ENCODE measurements around the gene UBE2F. TPM values are rescaled to one million over a fixed set of nuclear protein-coding genes. Genes with fewer than 3 reads are reported as not detected.

The UBE2F gene
- total RNA-seq, 2 experiments from 2014 or later = 59.2 to 75.5 TPM

DNA sequence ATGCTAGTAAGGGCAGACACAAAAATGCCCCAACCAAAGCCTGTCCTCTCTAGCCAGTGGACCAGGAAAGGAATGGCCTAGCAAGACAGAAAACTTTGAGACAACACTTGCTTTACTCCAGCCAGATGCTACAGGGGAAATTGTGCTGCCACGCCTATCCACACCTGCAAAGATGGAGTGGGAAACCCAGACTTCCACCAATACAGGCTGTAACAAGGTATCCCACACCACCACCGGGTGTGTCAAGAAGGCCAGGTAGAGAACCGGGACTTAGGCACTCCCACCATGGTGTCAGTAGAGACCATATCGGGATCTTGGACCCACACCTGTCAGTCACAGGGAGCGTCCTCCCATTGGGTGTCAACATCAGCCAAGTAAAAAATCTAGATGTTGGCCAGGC lies 117.1 kb downstream of the UBE2F start:
- H3K27ac Mint-ChIP-seq = no peak overlapping the region
- ATAC-seq = no peak
- intact Hi-C loops (cut with DNase I, micrococcal nuclease) = no loop called here
- ChIA-PET POLR2A (no interaction called here), CTCF (no interaction called here)
- H3K27me3 Mint-ChIP-seq = no peaks in the 10 kb centered on the region
- H3K9me3 Mint-ChIP-seq (ENCODE audit: low read depth) = no peaks in the 10 kb centered on the region
- H3K4me1 Mint-ChIP-seq = no peaks in the 10 kb centered on the region
- no peak overlapping the region for H3K4me3 Mint-ChIP-seq
- no peak for DNase-seq
- peaks cover 74% of the 10 kb centered on the region for H3K36me3 Mint-ChIP-seq (ENCODE audit: low read depth)

DNA sequence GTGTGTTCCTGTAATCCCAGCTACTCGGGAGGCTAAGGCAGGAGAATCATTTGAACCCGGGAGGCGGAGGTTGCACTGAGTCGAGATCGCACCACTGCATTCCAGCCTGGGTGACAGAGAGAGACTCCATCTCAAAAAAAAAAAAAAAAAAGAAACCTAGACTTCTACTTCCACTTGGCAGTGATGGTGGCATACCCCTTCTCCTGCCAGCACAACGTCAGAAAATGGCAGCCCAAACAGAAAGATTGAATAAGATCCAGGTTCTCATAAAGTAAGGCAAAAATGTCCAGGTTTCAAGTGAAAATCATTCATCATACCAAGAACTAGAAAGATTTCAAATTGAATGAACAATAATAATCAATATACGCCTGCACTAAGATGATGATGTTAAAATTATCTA lies 117.9 kb downstream of the UBE2F start:
- intact Hi-C loops (cut with DNase I, micrococcal nuclease) = no loop called here
- H3K4me3 Mint-ChIP-seq = no peak overlapping the region
- H3K27ac Mint-ChIP-seq = peak overlapping the region; percentile 74
- H3K9me3 Mint-ChIP-seq (ENCODE audit: low read depth) = no peaks in the 10 kb centered on the region
- H3K27me3 Mint-ChIP-seq = no peaks in the 10 kb centered on the region
- POLR2A ChIA-PET = no interaction called here
- no peaks in the 10 kb centered on the region for H3K4me1 Mint-ChIP-seq
- no peak for ATAC-seq
- CTCF ChIA-PET = no interaction called here
- DNase-seq = no peak
- peaks cover 72% of the 10 kb centered on the region for H3K36me3 Mint-ChIP-seq (ENCODE audit: low read depth)

DNA sequence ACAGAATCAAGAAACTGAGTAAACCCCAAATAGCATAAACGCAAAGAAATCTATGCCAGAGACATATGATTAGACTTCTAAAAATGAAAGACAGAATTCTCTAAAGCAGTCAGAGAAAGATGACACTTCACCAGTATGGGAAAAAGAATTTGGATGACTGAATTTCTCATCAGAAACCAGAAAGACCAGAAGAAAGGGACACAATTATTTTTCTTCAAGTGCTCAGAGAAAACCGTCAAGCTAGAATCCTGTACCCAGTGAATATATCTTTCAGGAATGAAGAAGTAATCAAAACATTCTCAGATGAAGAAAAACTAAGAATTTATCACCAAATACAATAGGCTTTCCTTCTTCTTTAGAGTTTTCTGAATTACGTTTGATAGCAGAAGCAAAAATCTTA lies 119.1 kb downstream of the UBE2F start:
- CTCF ChIA-PET = interaction anchor here (0.9 kb wide), 1 partner anchor 46 kb away, joined by 3 read pairs; no protein-coding TSS in a partner anchor

DNA sequence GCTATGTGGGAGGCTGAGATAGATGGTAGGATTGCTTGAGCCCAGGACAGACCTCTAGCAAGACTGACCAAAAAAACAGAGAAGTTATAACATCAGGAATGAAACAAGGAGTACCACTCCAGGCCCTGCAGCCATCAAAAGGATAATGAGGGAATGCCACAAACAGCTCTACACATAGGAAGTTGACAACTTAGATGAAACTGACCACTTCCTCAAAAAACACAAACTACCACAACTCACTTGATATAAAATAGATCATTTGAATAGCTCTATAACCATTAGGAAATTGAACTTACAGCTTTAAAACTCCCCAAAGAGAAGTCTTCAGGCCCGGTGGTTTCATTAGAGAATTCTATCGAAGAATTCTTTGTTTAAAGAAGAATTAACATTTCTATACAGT lies 120.4 kb downstream of the UBE2F start:
- Mint-ChIP-seq H3K27ac (no peak overlapping the region), H3K4me3 (no peak overlapping the region), H3K27me3 (no peaks in the 10 kb centered on the region), H3K4me1 (no peaks in the 10 kb centered on the region), H3K36me3 (ENCODE audit: low read depth) (peaks cover 55% of the 10 kb centered on the region), H3K9me3 (ENCODE audit: low read depth) (no peaks in the 10 kb centered on the region)
- ChIA-PET POLR2A (no interaction called here), CTCF (interaction anchor here (1.2 kb wide), 1 partner anchor 12 kb away, joined by 6 read pairs; no protein-coding TSS in a partner anchor)
- intact Hi-C loops (cut with DNase I, micrococcal nuclease) = no loop called here
- DNase-seq = no peak
- ATAC-seq = no peak

More for the DNA sequence above, 119.1 kb downstream of the UBE2F start:
- Mint-ChIP-seq H3K4me1 (no peaks in the 10 kb centered on the region), H3K27ac (no peak overlapping the region), H3K9me3 (ENCODE audit: low read depth) (no peaks in the 10 kb centered on the region), H3K36me3 (ENCODE audit: low read depth) (peaks cover 67% of the 10 kb centered on the region), H3K27me3 (no peaks in the 10 kb centered on the region), H3K4me3 (no peak overlapping the region)
- POLR2A ChIA-PET = interaction anchor here (0.7 kb wide), 1 partner anchor 490 kb away, joined by 3 read pairs; no protein-coding TSS in a partner anchor
- intact Hi-C loops (cut with DNase I, micrococcal nuclease) = no loop called here
- DNase-seq (no peak), ATAC-seq (no peak)

- Mint-ChIP-seq H3K4me1 (no peaks in the 10 kb centered on the region), H3K36me3 (ENCODE audit: low read depth) (peaks cover 37% of the 10 kb centered on the region), H3K27ac (no peak overlapping the region), H3K9me3 (ENCODE audit: low read depth) (no peaks in the 10 kb centered on the region), H3K4me3 (no peak overlapping the region), H3K27me3 (no peaks in the 10 kb centered on the region)
- ATAC-seq = no peak
- ChIA-PET CTCF (interaction anchor here (0.6 kb wide), 1 partner anchor 137 kb away, joined by 3 read pairs; no protein-coding TSS in a partner anchor), POLR2A (interaction anchor here (0.6 kb wide), 1 partner anchor 21 kb away, joined by 3 read pairs; no protein-coding TSS in a partner anchor)
- no peak for DNase-seq
- intact Hi-C loops (cut with DNase I, micrococcal nuclease) = no loop called here
Observed at GRCh38 chr2:238090887-238091286, 124.1 kb downstream of the UBE2F start.

- Mint-ChIP-seq H3K4me1 (no peaks in the 10 kb centered on the region), H3K9me3 (ENCODE audit: low read depth) (no peaks in the 10 kb centered on the region), H3K27me3 (no peaks in the 10 kb centered on the region), H3K4me3 (no peak overlapping the region), H3K27ac (no peak overlapping the region), H3K36me3 (ENCODE audit: low read depth) (peaks cover 35% of the 10 kb centered on the region)
- POLR2A ChIA-PET = interaction anchor here (0.6 kb wide), 1 partner anchor 22 kb away, joined by 3 read pairs; no protein-coding TSS in a partner anchor
- intact Hi-C loops (cut with DNase I, micrococcal nuclease) = no loop called here
- DNase-seq = no peak
- CTCF ChIA-PET = no interaction called here
- no peak for ATAC-seq
Observed at GRCh38 chr2:238091436-238092060, 124.7 kb downstream of the UBE2F start.

Other genes starting within 250 kb of the UBE2F start
- 1 to 10 TPM in 1 of 2 experiments, under 1 TPM in 1; 0.94 to 1.4 TPM for gene RBM44, start 168.2 kb upstream of the UBE2F start, total RNA-seq
- under 1 TPM; 0.30 to 0.32 TPM for gene RAMP1, start 107.4 kb upstream of the UBE2F start, total RNA-seq
- 10 to 100 TPM; 59.2 to 60.5 TPM for gene SCLY, start 94.0 kb downstream of the UBE2F start, total RNA-seq
- under 1 TPM; 0.16 to 0.21 TPM for gene ESPNL, start 133.3 kb downstream of the UBE2F start, total RNA-seq
- gene KLHL30, start 171.7 kb downstream of the UBE2F start, total RNA-seq = not detected
- under 1 TPM; 0.07 to 0.39 TPM for gene ERFE, start 192.0 kb downstream of the UBE2F start, total RNA-seq
- gene ILKAP, start 236.7 kb downstream of the UBE2F start, total RNA-seq = 10 to 100 TPM; 39.2 to 44.3 TPM

Data from activated CD4-positive, alpha-beta T cell treated with anti-CD3 and anti-CD28 coated beads for 36 hours (primary cell).